ENCODE results near the gene ZBED5. TPM values are rescaled to one million over a fixed set of nuclear protein-coding genes. Genes with fewer than 3 reads are reported as not detected.

ZBED5 gene
- total and polyA plus RNA-seq, 9 of the 15 experiments (the other 6 are each of a cell fraction or from before 2014, with no cell fraction given): 12.4 to 70.7 (median 26.8) TPM

DNA sequence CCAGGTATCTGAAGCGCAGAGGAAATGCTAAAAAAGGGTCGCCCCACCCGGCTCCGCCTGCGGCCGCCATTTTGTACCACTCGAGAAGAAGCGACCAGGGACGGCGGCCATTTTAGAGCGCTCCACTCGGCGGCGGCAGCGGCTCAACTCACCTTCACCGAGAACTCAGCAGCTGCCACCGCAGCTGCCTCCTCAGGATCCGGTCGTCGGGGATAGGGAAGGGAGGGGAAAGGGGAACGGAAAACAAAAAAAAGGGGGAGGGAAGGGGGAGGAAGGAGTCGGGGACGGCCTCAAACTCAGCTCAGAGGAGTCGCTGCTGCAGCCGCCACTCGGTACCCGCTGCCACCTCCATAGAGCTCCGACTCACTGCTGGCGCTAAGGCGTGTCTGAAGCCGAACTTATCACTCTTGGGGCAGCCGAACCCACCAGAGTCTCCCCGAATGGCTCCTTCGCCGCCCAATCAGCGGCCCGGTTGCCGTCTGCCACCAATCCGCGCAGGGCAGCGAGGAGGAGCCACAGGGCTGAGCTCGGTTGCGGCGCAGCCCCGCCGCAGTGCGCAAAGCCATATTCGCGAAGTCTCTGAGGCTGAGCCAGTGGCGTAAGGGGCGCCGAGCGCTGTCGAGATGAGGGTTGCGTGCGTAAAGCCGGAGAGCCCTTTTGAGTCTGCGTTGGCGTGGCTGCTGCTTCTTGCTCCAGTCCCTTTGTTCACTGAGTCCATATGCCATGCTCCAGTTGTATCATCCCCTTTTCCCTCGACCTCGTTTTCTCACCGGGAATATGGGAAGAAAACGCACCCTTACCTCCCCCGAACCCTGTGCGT lies 49.1 kb downstream of the ZBED5 start, which contains the start of gene EIF4G2 (continued):
- TF ChIP-seq, protein P1, sequence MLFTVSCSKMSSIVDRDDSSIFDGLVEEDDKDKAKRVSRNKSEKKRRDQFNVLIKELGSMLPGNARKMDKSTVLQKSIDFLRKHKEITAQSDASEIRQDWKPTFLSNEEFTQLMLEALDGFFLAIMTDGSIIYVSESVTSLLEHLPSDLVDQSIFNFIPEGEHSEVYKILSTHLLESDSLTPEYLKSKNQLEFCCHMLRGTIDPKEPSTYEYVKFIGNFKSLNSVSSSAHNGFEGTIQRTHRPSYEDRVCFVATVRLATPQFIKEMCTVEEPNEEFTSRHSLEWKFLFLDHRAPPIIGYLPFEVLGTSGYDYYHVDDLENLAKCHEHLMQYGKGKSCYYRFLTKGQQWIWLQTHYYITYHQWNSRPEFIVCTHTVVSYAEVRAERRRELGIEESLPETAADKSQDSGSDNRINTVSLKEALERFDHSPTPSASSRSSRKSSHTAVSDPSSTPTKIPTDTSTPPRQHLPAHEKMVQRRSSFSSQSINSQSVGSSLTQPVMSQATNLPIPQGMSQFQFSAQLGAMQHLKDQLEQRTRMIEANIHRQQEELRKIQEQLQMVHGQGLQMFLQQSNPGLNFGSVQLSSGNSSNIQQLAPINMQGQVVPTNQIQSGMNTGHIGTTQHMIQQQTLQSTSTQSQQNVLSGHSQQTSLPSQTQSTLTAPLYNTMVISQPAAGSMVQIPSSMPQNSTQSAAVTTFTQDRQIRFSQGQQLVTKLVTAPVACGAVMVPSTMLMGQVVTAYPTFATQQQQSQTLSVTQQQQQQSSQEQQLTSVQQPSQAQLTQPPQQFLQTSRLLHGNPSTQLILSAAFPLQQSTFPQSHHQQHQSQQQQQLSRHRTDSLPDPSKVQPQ (CRISPR knock-in tag; IDR thresholded peaks at IDR 0.05; ENCODE audit: borderline replicate concordance): no peak
- TF ChIP-seq BCL6 (CRISPR knock-in tag; IDR thresholded peaks at IDR 0.05): no peak
- TF ChIP-seq RFX7 (CRISPR knock-in tag; IDR thresholded peaks at IDR 0.05): no peak
- TF ChIP-seq, protein P2, sequence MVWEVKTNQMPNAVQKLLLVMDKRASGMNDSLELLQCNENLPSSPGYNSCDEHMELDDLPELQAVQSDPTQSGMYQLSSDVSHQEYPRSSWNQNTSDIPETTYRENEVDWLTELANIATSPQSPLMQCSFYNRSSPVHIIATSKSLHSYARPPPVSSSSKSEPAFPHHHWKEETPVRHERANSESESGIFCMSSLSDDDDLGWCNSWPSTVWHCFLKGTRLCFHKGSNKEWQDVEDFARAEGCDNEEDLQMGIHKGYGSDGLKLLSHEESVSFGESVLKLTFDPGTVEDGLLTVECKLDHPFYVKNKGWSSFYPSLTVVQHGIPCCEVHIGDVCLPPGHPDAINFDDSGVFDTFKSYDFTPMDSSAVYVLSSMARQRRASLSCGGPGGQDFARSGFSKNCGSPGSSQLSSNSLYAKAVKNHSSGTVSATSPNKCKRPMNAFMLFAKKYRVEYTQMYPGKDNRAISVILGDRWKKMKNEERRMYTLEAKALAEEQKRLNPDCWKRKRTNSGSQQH (CRISPR knock-in tag; IDR thresholded peaks at IDR 0.05): peak; percentile 95
- no peak for TF ChIP-seq ZNF274 (IDR thresholded peaks at IDR 0.05; ENCODE audit: borderline replicate concordance, low read depth, low read length)
- no peak for TF ChIP-seq CCAR2 (IDR thresholded peaks at IDR 0.05; ENCODE audit: low read depth, low read length)
- TF ChIP-seq, protein P3, sequence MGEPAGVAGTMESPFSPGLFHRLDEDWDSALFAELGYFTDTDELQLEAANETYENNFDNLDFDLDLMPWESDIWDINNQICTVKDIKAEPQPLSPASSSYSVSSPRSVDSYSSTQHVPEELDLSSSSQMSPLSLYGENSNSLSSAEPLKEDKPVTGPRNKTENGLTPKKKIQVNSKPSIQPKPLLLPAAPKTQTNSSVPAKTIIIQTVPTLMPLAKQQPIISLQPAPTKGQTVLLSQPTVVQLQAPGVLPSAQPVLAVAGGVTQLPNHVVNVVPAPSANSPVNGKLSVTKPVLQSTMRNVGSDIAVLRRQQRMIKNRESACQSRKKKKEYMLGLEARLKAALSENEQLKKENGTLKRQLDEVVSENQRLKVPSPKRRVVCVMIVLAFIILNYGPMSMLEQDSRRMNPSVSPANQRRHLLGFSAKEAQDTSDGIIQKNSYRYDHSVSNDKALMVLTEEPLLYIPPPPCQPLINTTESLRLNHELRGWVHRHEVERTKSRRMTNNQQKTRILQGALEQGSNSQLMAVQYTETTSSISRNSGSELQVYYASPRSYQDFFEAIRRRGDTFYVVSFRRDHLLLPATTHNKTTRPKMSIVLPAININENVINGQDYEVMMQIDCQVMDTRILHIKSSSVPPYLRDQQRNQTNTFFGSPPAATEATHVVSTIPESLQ (CRISPR knock-in tag; IDR thresholded peaks at IDR 0.05): peak; percentile 95
- TF ChIP-seq, protein P4, sequence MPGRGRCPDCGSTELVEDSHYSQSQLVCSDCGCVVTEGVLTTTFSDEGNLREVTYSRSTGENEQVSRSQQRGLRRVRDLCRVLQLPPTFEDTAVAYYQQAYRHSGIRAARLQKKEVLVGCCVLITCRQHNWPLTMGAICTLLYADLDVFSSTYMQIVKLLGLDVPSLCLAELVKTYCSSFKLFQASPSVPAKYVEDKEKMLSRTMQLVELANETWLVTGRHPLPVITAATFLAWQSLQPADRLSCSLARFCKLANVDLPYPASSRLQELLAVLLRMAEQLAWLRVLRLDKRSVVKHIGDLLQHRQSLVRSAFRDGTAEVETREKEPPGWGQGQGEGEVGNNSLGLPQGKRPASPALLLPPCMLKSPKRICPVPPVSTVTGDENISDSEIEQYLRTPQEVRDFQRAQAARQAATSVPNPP (IDR thresholded peaks at IDR 0.05; ENCODE audit: borderline replicate concordance, insufficient read depth, insufficient read length): no peak
- no peak for TF ChIP-seq ZNF707 (CRISPR knock-in tag; conservative IDR thresholded peaks at IDR 0.05)
- TF ChIP-seq, protein P5, sequence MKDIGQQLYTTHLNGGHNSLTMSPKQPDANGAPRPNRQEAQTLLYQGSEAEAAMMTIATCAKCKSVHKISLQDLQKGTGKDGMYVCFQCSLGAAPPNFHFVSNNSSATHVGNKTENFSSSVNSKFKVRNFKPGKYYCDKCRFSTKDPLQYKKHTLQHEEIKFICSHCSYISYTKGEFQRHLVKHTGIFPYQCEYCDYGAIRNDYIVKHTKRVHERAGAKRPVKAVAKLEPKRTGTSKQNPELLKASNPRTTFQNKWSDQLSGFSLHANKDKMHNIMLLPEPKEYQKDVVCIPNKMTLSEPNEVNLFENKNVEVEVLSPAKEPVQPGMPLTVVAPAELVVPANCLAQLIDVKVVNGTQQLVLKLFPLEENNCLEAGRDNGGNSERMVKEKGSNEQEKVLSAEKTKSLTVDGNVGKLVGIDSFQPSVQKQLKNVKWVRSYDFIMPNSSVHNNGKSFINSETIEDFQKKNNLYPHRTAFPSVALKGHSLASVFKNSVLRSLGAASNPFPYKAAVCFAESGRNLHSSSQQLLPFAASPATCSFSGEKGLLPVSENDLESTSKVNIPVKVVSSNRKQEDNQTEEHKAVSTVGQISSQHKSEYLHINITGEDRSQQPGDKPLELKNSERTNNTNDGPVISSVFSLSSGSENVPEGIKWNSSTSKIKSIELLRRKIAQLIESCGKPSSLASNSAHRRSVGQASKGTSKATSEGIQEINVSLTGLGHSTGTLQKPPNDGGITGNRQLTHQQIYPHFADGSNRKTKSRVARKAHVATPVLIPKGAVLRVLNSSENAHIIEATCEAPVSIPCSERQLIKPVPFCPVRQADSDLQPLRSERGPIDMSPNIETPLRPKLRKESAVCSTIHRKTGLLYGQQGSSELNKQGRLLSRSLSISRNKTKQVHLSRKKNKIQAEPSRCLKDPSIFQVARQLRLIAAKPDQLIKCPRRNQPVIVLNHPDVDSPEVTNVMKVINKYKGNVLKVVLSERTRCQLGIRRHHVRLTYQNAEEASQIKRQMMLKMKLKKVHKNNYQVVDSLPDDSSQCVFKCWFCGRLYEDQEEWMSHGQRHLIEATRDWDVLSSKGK (CRISPR knock-in tag; IDR thresholded peaks at IDR 0.05): no peak
- TF ChIP-seq, protein P6, sequence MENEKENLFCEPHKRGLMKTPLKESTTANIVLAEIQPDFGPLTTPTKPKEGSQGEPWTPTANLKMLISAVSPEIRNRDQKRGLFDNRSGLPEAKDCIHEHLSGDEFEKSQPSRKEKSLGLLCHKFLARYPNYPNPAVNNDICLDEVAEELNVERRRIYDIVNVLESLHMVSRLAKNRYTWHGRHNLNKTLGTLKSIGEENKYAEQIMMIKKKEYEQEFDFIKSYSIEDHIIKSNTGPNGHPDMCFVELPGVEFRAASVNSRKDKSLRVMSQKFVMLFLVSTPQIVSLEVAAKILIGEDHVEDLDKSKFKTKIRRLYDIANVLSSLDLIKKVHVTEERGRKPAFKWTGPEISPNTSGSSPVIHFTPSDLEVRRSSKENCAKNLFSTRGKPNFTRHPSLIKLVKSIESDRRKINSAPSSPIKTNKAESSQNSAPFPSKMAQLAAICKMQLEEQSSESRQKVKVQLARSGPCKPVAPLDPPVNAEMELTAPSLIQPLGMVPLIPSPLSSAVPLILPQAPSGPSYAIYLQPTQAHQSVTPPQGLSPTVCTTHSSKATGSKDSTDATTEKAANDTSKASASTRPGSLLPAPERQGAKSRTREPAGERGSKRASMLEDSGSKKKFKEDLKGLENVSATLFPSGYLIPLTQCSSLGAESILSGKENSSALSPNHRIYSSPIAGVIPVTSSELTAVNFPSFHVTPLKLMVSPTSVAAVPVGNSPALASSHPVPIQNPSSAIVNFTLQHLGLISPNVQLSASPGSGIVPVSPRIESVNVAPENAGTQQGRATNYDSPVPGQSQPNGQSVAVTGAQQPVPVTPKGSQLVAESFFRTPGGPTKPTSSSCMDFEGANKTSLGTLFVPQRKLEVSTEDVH (IDR thresholded peaks at IDR 0.05; ENCODE audit: low read depth, partially characterized antibody): peak; percentile 32
